Neuronal stem cell (in vitro differentiated cells): Measurements from ENCODE around the gene ASCC2.

Experiments
- DNase-seq: peaks from one replicate; pipeline ENCODE4 v3.0.0-alpha.2; 2013; ENCODE audit warnings: low spot score
- H2AFZ ChIP-seq: one replicate; pipeline ENCODE4 v1.6.1; 2013; ENCODE audit warnings: mild to moderate bottlenecking, low read length, inconsistent platforms
- H2AK5ac ChIP-seq: 2 replicates; pipeline ENCODE4 v1.6.1; 2013; ENCODE audit warnings: low read depth, mild to moderate bottlenecking, inconsistent platforms, low read length, moderate library complexity, mixed read lengths
- H2BK120ac ChIP-seq: 2 replicates; pipeline ENCODE4 v1.6.1; 2013; ENCODE audit warnings: low read depth, mild to moderate bottlenecking, inconsistent platforms, low read length, moderate library complexity, mixed read lengths
- H2BK12ac ChIP-seq: one replicate; pipeline ENCODE4 v1.6.1; 2013; ENCODE audit warnings: low read length, inconsistent platforms
- H2BK15ac ChIP-seq: 2 replicates; pipeline ENCODE4 v1.6.1; 2013; ENCODE audit warnings: mild to moderate bottlenecking, low read length, inconsistent platforms, mixed read lengths
- H2BK5ac ChIP-seq: one replicate; pipeline ENCODE4 v1.6.1; 2013; ENCODE audit warnings: inconsistent platforms, mild to moderate bottlenecking, low read length, moderate library complexity
- H3K14ac ChIP-seq: one replicate; pipeline ENCODE4 v1.6.1; 2013; ENCODE audit warnings: low read length, inconsistent platforms
- H3K18ac ChIP-seq: 2 replicates; pipeline ENCODE4 v1.6.1; 2013; ENCODE audit warnings: low read length, inconsistent platforms
- H3K23ac ChIP-seq: 2 replicates; pipeline ENCODE4 v1.6.1; 2013; ENCODE audit warnings: low read depth, mild to moderate bottlenecking, mixed read lengths, low read length, inconsistent platforms; ENCODE audit not compliant: poor library complexity
- H3K27ac ChIP-seq: replicated peaks from 3 replicates; pipeline ENCODE4 v1.5.1; 2013; ENCODE audit warnings: low read length, inconsistent platforms
- H3K27me3 ChIP-seq, 3 experiments: 2 replicates each; pipeline ENCODE4 v1.6.1; 2013; ENCODE audit warnings: low read length in 3 of 3, mild to moderate bottlenecking in 2 of 3, inconsistent platforms in 1 of 3, low read depth in 1 of 3, mixed read lengths in 1 of 3, moderate library complexity in 1 of 3; ENCODE audit not compliant: control insufficient read depth in 3 of 3, insufficient read depth in 3 of 3
- H3K36me3 ChIP-seq, 2 donors: replicated peaks in 1 of 2; 2 replicates each; pipeline ENCODE4 v1.6.1; 2013; ENCODE audit warnings: low read length in 2 of 2; ENCODE audit not compliant: control insufficient read depth in 2 of 2, insufficient read depth in 2 of 2
- H3K4ac ChIP-seq: 2 replicates; pipeline ENCODE4 v1.6.1; 2013; ENCODE audit warnings: inconsistent platforms, mild to moderate bottlenecking, low read length, moderate library complexity
- H3K4me1 ChIP-seq, 2 donors: 1 replicate in 1 of 2; 2 replicates in 1 of 2; pipeline ENCODE4 v1.6.1; 2013; ENCODE audit warnings: low read length in 2 of 2, low read depth in 1 of 2; ENCODE audit not compliant: control insufficient read depth in 2 of 2, insufficient read depth in 1 of 2
- H3K4me2 ChIP-seq: one replicate; pipeline ENCODE4 v1.6.1; 2013; ENCODE audit warnings: mild to moderate bottlenecking, low read length, inconsistent platforms; ENCODE audit not compliant: insufficient read depth, poor library complexity, severe bottlenecking
- H3K4me3 ChIP-seq, 2 donors: 2 replicates each; pipeline ENCODE4 v1.5.1; 2013; ENCODE audit warnings: low read length in 2 of 2, mild to moderate bottlenecking in 2 of 2, inconsistent platforms in 1 of 2, moderate library complexity in 1 of 2
- H3K79me1 ChIP-seq: one replicate; pipeline ENCODE4 v1.6.1; 2013; ENCODE audit warnings: low read depth, mild to moderate bottlenecking, inconsistent platforms, low read length, moderate library complexity
- H3K9ac ChIP-seq: one replicate; pipeline ENCODE4 v1.6.1; 2013; ENCODE audit warnings: mild to moderate bottlenecking, low read depth, low read length, inconsistent platforms; ENCODE audit not compliant: poor library complexity
- H3K9me3 ChIP-seq, 2 donors: replicated peaks in 1 of 2; 2 replicates each; pipeline versions ENCODE3 to v1.6.1; 2013; ENCODE audit warnings: low read length in 2 of 2, mild to moderate bottlenecking in 2 of 2, inconsistent platforms in 1 of 2, low read depth in 1 of 2, mixed read lengths in 1 of 2, moderate library complexity in 1 of 2; ENCODE audit not compliant: control insufficient read depth in 2 of 2, insufficient read depth in 1 of 2
- H4K8ac ChIP-seq: one replicate; pipeline ENCODE4 v1.6.1; 2013; ENCODE audit warnings: low read depth, mild to moderate bottlenecking, inconsistent platforms, low read length, moderate library complexity
- H4K91ac ChIP-seq: one replicate; pipeline ENCODE4 v1.6.1; 2013; ENCODE audit warnings: low read length, low read depth, mild to moderate bottlenecking, inconsistent platforms; ENCODE audit not compliant: poor library complexity
- WGBS, 2 donors: extraction: QIAGEN DNeasy Blood & Tissue Kit; methylation state at CpG; one replicate each; pipeline ENCODE4 v1.1.7; 2013; ENCODE audit warnings: missing lambda C conversion rate in 2 of 2, mixed read lengths in 1 of 2; ENCODE audit not compliant: insufficient read length in 2 of 2, insufficient replicate concordance in 1 of 2; ENCODE audit errors: extremely low coverage in 2 of 2; 5-methylcytosine and 5-hydroxymethylcytosine counted together

Gene ASCC2

GRCh38 chr22:29872144-29872893 lies 34.2 kb upstream of the ASCC2 start:
- DNase-seq: no peak

GRCh38 chr22:29871684-29872083 lies 33.6 kb upstream of the ASCC2 start:
- Histone ChIP-seq H3K9ac (no peak overlapping the region), H3K4me1 (peaks cover 3 to 5% of the 10 kb centered on the region in 2 donors), H3K9me3 (no peaks in the 10 kb centered on the region), H3K79me1 (no peaks in the 10 kb centered on the region), H4K91ac (no peak overlapping the region), H2BK12ac (no peak overlapping the region), H2BK15ac (no peak overlapping the region), H2AFZ (peak overlapping the region; percentile 82), H3K23ac (no peak overlapping the region), H3K4me2 (no peak overlapping the region), H2BK120ac (no peak overlapping the region), H3K27ac (no peak overlapping the region), H3K36me3 (no peaks in the 10 kb centered on the region), H3K27me3 (peaks cover 0 to 25% (median 0%) of the 10 kb centered on the region in 3 experiments), H3K4me3 (no peak overlapping the region), H2BK5ac (peak overlapping the region; percentile 43), H2AK5ac (no peak overlapping the region), H3K18ac (no peak overlapping the region), H4K8ac (no peak overlapping the region), H3K14ac (no peak overlapping the region), H3K4ac (no peak overlapping the region)
- DNase-seq: no peak
- WGBS, 2 donors: no CpG with 5 or more reads among the region's 5 CpGs

More at GRCh38 chr22:29872144-29872893, 34.2 kb upstream of the ASCC2 start:
- Histone ChIP-seq H3K9me3 (no peaks in the 10 kb centered on the region), H3K4me2 (no peak overlapping the region), H2BK5ac (peak overlapping the region; percentile 43), H4K8ac (no peak overlapping the region), H3K4me3 (no peak overlapping the region), H4K91ac (no peak overlapping the region), H2AK5ac (no peak overlapping the region), H3K4me1 (peaks cover 3 to 5% of the 10 kb centered on the region in 2 donors), H2AFZ (peak overlapping the region; percentile 82), H2BK15ac (no peak overlapping the region), H2BK12ac (no peak overlapping the region), H3K36me3 (no peaks in the 10 kb centered on the region), H2BK120ac (no peak overlapping the region), H3K27ac (no peak overlapping the region), H3K79me1 (no peaks in the 10 kb centered on the region), H3K4ac (no peak overlapping the region), H3K9ac (no peak overlapping the region), H3K18ac (peak overlapping the region; percentile 69), H3K27me3 (peaks cover 0 to 25% (median 0%) of the 10 kb centered on the region in 3 experiments), H3K23ac (no peak overlapping the region), H3K14ac (no peak overlapping the region)
- no CpG with 5 or more reads among the region's 3 CpGs for WGBS, 2 donors

GRCh38 chr22:29870574-29870973 lies 32.5 kb upstream of the ASCC2 start:
- Histone ChIP-seq H3K9ac (no peak overlapping the region), H3K4me1 (peaks cover 3 to 5% of the 10 kb centered on the region in 2 donors), H3K36me3 (no peaks in the 10 kb centered on the region), H2AK5ac (no peak overlapping the region), H3K27ac (no peak overlapping the region), H4K91ac (no peak overlapping the region), H3K14ac (no peak overlapping the region), H3K18ac (no peak overlapping the region), H3K79me1 (no peaks in the 10 kb centered on the region), H2BK12ac (no peak overlapping the region), H3K4ac (no peak overlapping the region), H3K23ac (no peak overlapping the region), H3K4me2 (no peak overlapping the region), H3K9me3 (no peaks in the 10 kb centered on the region), H2BK120ac (no peak overlapping the region), H3K4me3 (no peak overlapping the region), H2BK15ac (no peak overlapping the region), H2AFZ (no peak overlapping the region), H4K8ac (no peak overlapping the region), H2BK5ac (no peak overlapping the region), H3K27me3 (peaks cover 0 to 25% (median 0%) of the 10 kb centered on the region in 3 experiments)
- no peak for DNase-seq
- WGBS, 2 donors: no CpG with 5 or more reads among the region's 3 CpGs

GRCh38 chr22:29867851-29868250 lies 29.8 kb upstream of the ASCC2 start:
- Histone ChIP-seq H2BK15ac (no peak overlapping the region), H2AK5ac (no peak overlapping the region), H3K4ac (no peak overlapping the region), H3K4me2 (no peak overlapping the region), H3K14ac (no peak overlapping the region), H3K27me3 (peaks cover 0 to 10% (median 0%) of the 10 kb centered on the region in 3 experiments), H3K27ac (no peak overlapping the region), H3K4me3 (no peak overlapping the region), H3K9me3 (no peaks in the 10 kb centered on the region), H2BK5ac (no peak overlapping the region), H3K23ac (no peak overlapping the region), H3K79me1 (no peaks in the 10 kb centered on the region), H3K18ac (no peak overlapping the region), H3K36me3 (no peaks in the 10 kb centered on the region), H3K9ac (no peak overlapping the region), H2AFZ (no peak overlapping the region), H2BK12ac (no peak overlapping the region), H2BK120ac (no peak overlapping the region), H4K91ac (no peak overlapping the region), H4K8ac (no peak overlapping the region), H3K4me1 (peaks cover 3 to 5% of the 10 kb centered on the region in 2 donors)
- WGBS, 2 donors: no CpG with 5 or more reads among the region's 3 CpGs
- DNase-seq: no peak
